ENCODE data around the gene MZB1. TPM values are rescaled to one million over a fixed set of nuclear protein-coding genes. Genes with fewer than 3 reads are reported as not detected.

MZB1 gene
- total and polyA plus RNA-seq, 10 donors: 72.6 to 273 (median 129) TPM

- intact Hi-C loops (cut with DNase I; ENCODE audit: low total_unique reads): no loop called here
- peaks cover 0 to 43% (median 0%) of the 10 kb centered on the region in 6 donors for H3K36me3 ChIP-seq
- WGBS, 5 donors: 94 to 98% (median 97%) methylated on average over 3 of the region's 3 CpGs
Measured at GRCh38 chr5:139435676-139436075, 46.0 kb upstream of the MZB1 start.

GRCh38 chr5:139431706-139432105 is 42.0 kb upstream of the MZB1 start:
- H3K9me3 ChIP-seq: no peaks in the 10 kb centered on the region
- WGBS, 5 donors: 91 to 100% (median 92%) methylated on average over 1 of the region's 1 CpG
- no peak overlapping the region for H3K27ac ChIP-seq
- no peaks in the 10 kb centered on the region for H3K4me1 ChIP-seq
- intact Hi-C loops (cut with DNase I; ENCODE audit: low total_unique reads): no loop called here
- no peak overlapping the region for H3K4me3 ChIP-seq
- H3K36me3 ChIP-seq: peaks cover 0 to 55% (median 4%) of the 10 kb centered on the region in 6 donors
- no peak for DNase-seq
- no peak for TF ChIP-seq POLR2AphosphoS5 (IDR thresholded peaks at IDR 0.05)
- TF ChIP-seq POLR2A (IDR thresholded peaks at IDR 0.05): no peak
- TF ChIP-seq CTCF (IDR thresholded peaks at IDR 0.05 in 8 of 11, conservative IDR thresholded peaks at IDR 0.05 in 3 of 11): no peak
- no peaks in the 10 kb centered on the region for H3K27me3 ChIP-seq (replicated peaks in 1 of 7)

More at GRCh38 chr5:139435676-139436075, 46.0 kb upstream of the MZB1 start:
- no peaks in the 10 kb centered on the region for H3K9me3 ChIP-seq
- no peak overlapping the region for H3K27ac ChIP-seq
- TF ChIP-seq POLR2A (IDR thresholded peaks at IDR 0.05): no peak
- no peak for TF ChIP-seq POLR2AphosphoS5 (IDR thresholded peaks at IDR 0.05)
- TF ChIP-seq CTCF (IDR thresholded peaks at IDR 0.05 in 8 of 11, conservative IDR thresholded peaks at IDR 0.05 in 3 of 11): no peak
- H3K4me3 ChIP-seq: no peak overlapping the region
- H3K4me1 ChIP-seq: peaks cover 7 to 27% (median 14%) of the 10 kb centered on the region in 6 donors
- no peaks in the 10 kb centered on the region for H3K27me3 ChIP-seq (replicated peaks in 1 of 7)
- DNase-seq: no peak

- Histone ChIP-seq H3K36me3 (peaks cover 0 to 67% (median 7%) of the 10 kb centered on the region in 6 donors), H3K4me1 (no peaks in the 10 kb centered on the region), H3K9me3 (no peaks in the 10 kb centered on the region), H3K27me3 (replicated peaks in 1 of 7) (no peaks in the 10 kb centered on the region), H3K27ac (no peak overlapping the region), H3K4me3 (no peak overlapping the region)
- no peak for DNase-seq
- 67 to 80% (median 74%) methylated on average over 2 of the region's 2 CpGs for WGBS, 5 donors
- intact Hi-C loops (cut with DNase I; ENCODE audit: low total_unique reads): no loop called here
- TF ChIP-seq POLR2AphosphoS5 (IDR thresholded peaks at IDR 0.05) (no peak), CTCF (IDR thresholded peaks at IDR 0.05 in 8 of 11, conservative IDR thresholded peaks at IDR 0.05 in 3 of 11) (no peak), POLR2A (IDR thresholded peaks at IDR 0.05) (no peak)
Measured at GRCh38 chr5:139430015-139430414, 40.3 kb upstream of the MZB1 start.

GRCh38 chr5:139426203-139426885 is 36.6 kb upstream of the MZB1 start:
- no peak overlapping the region for H3K4me3 ChIP-seq
- WGBS, 5 donors: 71 to 86% (median 74%) methylated on average over 8 of the region's 8 CpGs
- no peak for DNase-seq
- intact Hi-C loops (cut with DNase I; ENCODE audit: low total_unique reads): no loop called here
- H3K36me3 ChIP-seq: peaks cover 0 to 57% (median 9%) of the 10 kb centered on the region in 6 donors
- H3K27ac ChIP-seq: no peak overlapping the region
- no peaks in the 10 kb centered on the region for H3K9me3 ChIP-seq
- no peaks in the 10 kb centered on the region for H3K27me3 ChIP-seq (replicated peaks in 1 of 7)
- peaks cover 0 to 7% (median 3%) of the 10 kb centered on the region in 6 donors for H3K4me1 ChIP-seq
- TF ChIP-seq POLR2AphosphoS5 (IDR thresholded peaks at IDR 0.05) (no peak), CTCF (IDR thresholded peaks at IDR 0.05 in 8 of 11, conservative IDR thresholded peaks at IDR 0.05 in 3 of 11) (no peak), POLR2A (IDR thresholded peaks at IDR 0.05) (no peak)
